Measurements from ENCODE around the gene FLOT2.

FLOT2 gene

GRCh38 chr17:28917465-28917864 lies 19.9 kb upstream of the FLOT2 start:
- H3K4me2 ChIP-seq (ENCODE audit: low read length), result no peak overlapping the region
- H3K4me3 ChIP-seq (ENCODE audit: low read depth, low read length), result no peak overlapping the region
- H3K9ac ChIP-seq, result no peak overlapping the region
- H3K4me1 ChIP-seq, result no peaks in the 10 kb centered on the region
- no peak overlapping the region for H3K27ac ChIP-seq
- H2AFZ ChIP-seq, result no peak overlapping the region
- no peak for TF ChIP-seq CTCF (IDR thresholded peaks at IDR 0.05)
- no peaks in the 10 kb centered on the region for H3K79me2 ChIP-seq
- no peaks in the 10 kb centered on the region for H3K9me3 ChIP-seq (ENCODE audit: control insufficient read depth, low read length)
- no peaks in the 10 kb centered on the region for H3K27me3 ChIP-seq (ENCODE audit: control insufficient read depth, insufficient read depth, low read length)
- no peaks in the 10 kb centered on the region for H3K36me3 ChIP-seq (ENCODE audit: control insufficient read depth, insufficient read depth, low read length)

GRCh38 chr17:28917029-28917428 lies 19.5 kb upstream of the FLOT2 start:
- H3K4me1 ChIP-seq, result no peaks in the 10 kb centered on the region
- no peak overlapping the region for H3K4me3 ChIP-seq (ENCODE audit: low read depth, low read length)
- TF ChIP-seq CTCF (IDR thresholded peaks at IDR 0.05), result no peak
- no peak overlapping the region for H2AFZ ChIP-seq
- H3K9me3 ChIP-seq (ENCODE audit: control insufficient read depth, low read length), result no peaks in the 10 kb centered on the region
- no peaks in the 10 kb centered on the region for H3K27me3 ChIP-seq (ENCODE audit: control insufficient read depth, insufficient read depth, low read length)
- no peak overlapping the region for H3K27ac ChIP-seq
- H3K36me3 ChIP-seq (ENCODE audit: control insufficient read depth, insufficient read depth, low read length), result no peaks in the 10 kb centered on the region
- H3K9ac ChIP-seq, result no peak overlapping the region
- no peak overlapping the region for H3K4me2 ChIP-seq (ENCODE audit: low read length)
- H3K79me2 ChIP-seq, result peaks cover under 1% of the 10 kb centered on the region

GRCh38 chr17:28916302-28916934 lies 18.9 kb upstream of the FLOT2 start:
- H3K4me2 ChIP-seq (ENCODE audit: low read length), result no peak overlapping the region
- H3K4me1 ChIP-seq, result no peaks in the 10 kb centered on the region
- H2AFZ ChIP-seq, result no peak overlapping the region
- no peak overlapping the region for H3K27ac ChIP-seq
- no peak overlapping the region for H3K4me3 ChIP-seq (ENCODE audit: low read depth, low read length)
- H3K9ac ChIP-seq, result no peak overlapping the region
- peaks cover 3% of the 10 kb centered on the region for H3K79me2 ChIP-seq
- peak; percentile 65 for TF ChIP-seq CTCF (IDR thresholded peaks at IDR 0.05)
- H3K27me3 ChIP-seq (ENCODE audit: control insufficient read depth, insufficient read depth, low read length), result no peaks in the 10 kb centered on the region
- H3K9me3 ChIP-seq (ENCODE audit: control insufficient read depth, low read length), result no peaks in the 10 kb centered on the region
- no peaks in the 10 kb centered on the region for H3K36me3 ChIP-seq (ENCODE audit: control insufficient read depth, insufficient read depth, low read length)

GRCh38 chr17:28912938-28913333 lies 15.4 kb upstream of the FLOT2 start:
- no peak overlapping the region for H3K4me3 ChIP-seq (ENCODE audit: low read depth, low read length)
- H3K9ac ChIP-seq, result no peak overlapping the region
- no peaks in the 10 kb centered on the region for H3K9me3 ChIP-seq (ENCODE audit: control insufficient read depth, low read length)
- no peaks in the 10 kb centered on the region for H3K27me3 ChIP-seq (ENCODE audit: control insufficient read depth, insufficient read depth, low read length)
- no peaks in the 10 kb centered on the region for H3K4me1 ChIP-seq
- H3K36me3 ChIP-seq (ENCODE audit: control insufficient read depth, insufficient read depth, low read length), result no peaks in the 10 kb centered on the region
- TF ChIP-seq CTCF (IDR thresholded peaks at IDR 0.05), result no peak
- peaks cover 8% of the 10 kb centered on the region for H3K79me2 ChIP-seq
- H2AFZ ChIP-seq, result no peak overlapping the region
- H3K4me2 ChIP-seq (ENCODE audit: low read length), result no peak overlapping the region
- no peak overlapping the region for H3K27ac ChIP-seq

- no peaks in the 10 kb centered on the region for H3K36me3 ChIP-seq (ENCODE audit: control insufficient read depth, insufficient read depth, low read length)
- no peak overlapping the region for H3K27ac ChIP-seq
- H3K79me2 ChIP-seq, result peaks cover 8% of the 10 kb centered on the region
- H3K9ac ChIP-seq, result no peak overlapping the region
- no peaks in the 10 kb centered on the region for H3K27me3 ChIP-seq (ENCODE audit: control insufficient read depth, insufficient read depth, low read length)
- H3K4me1 ChIP-seq, result no peaks in the 10 kb centered on the region
- H2AFZ ChIP-seq, result no peak overlapping the region
- no peak overlapping the region for H3K4me2 ChIP-seq (ENCODE audit: low read length)
- no peaks in the 10 kb centered on the region for H3K9me3 ChIP-seq (ENCODE audit: control insufficient read depth, low read length)
- no peak for TF ChIP-seq CTCF (IDR thresholded peaks at IDR 0.05)
- H3K4me3 ChIP-seq (ENCODE audit: low read depth, low read length), result no peak overlapping the region
Observed at GRCh38 chr17:28912281-28912937, 14.9 kb upstream of the FLOT2 start.

Measured in parathyroid adenoma (tissue), 2 donors.